Measurements from ENCODE around the gene PLEK. TPM values are rescaled to one million over a fixed set of nuclear protein-coding genes. Genes with fewer than 3 reads are reported as not detected.

The PLEK gene
- total RNA-seq, 2 donors from 2014 or later, result not detected

DNA sequence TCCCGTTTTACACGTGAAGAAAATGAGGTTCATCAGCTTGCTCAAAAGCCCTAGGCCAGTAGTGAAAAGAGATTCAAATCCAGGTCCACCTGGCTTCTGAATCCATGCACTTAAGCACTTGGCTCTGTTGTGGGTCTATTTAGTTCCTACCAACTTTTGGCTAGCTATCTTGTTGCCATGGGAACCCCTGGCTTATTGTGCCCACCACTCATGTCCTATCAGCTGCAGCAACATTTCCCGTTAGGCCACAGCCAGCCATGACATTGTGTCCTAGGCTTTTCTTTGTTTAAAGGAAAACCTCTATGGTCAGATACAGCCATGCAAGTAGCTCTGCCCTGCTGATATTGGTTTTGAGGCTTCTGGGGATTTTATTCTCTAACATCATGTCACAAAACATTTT is 49.8 kb downstream of the PLEK start:
- H3K27ac ChIP-seq (ENCODE audit: low read depth, low read length), result no peak overlapping the region
- H3K9me3 ChIP-seq (ENCODE audit: control insufficient read depth, low read length), result no peaks in the 10 kb centered on the region
- peaks cover 5% of the 10 kb centered on the region for H3K27me3 Mint-ChIP-seq (ENCODE audit: insufficient read depth)
- 38 to 49% methylated on average over 2 to 3 of the region's 3 CpGs for WGBS, 2 experiments (ENCODE audit: insufficient coverage in 1 of 2, insufficient read length in 1 of 2)
- no peaks in the 10 kb centered on the region for H3K36me3 ChIP-seq (ENCODE audit: control insufficient read depth, insufficient read depth, low read length)
- H3K27me3 ChIP-seq (ENCODE audit: control insufficient read depth, insufficient read depth, low read length, poor library complexity, severe bottlenecking), result no peaks in the 10 kb centered on the region
- peak; percentile 64 for DNase-seq
- H3K4me1 ChIP-seq (ENCODE audit: control insufficient read depth, insufficient read depth, low read length), result no peaks in the 10 kb centered on the region
- no peak overlapping the region for H3K4me3 ChIP-seq (ENCODE audit: low read length)
- no peak overlapping the region for H3K9ac ChIP-seq (ENCODE audit: extremely low read depth, low read length, poor library complexity, severe bottlenecking)
- H3K36me3 Mint-ChIP-seq (ENCODE audit: low read depth), result no peaks in the 10 kb centered on the region
- TF ChIP-seq, protein P1, sequence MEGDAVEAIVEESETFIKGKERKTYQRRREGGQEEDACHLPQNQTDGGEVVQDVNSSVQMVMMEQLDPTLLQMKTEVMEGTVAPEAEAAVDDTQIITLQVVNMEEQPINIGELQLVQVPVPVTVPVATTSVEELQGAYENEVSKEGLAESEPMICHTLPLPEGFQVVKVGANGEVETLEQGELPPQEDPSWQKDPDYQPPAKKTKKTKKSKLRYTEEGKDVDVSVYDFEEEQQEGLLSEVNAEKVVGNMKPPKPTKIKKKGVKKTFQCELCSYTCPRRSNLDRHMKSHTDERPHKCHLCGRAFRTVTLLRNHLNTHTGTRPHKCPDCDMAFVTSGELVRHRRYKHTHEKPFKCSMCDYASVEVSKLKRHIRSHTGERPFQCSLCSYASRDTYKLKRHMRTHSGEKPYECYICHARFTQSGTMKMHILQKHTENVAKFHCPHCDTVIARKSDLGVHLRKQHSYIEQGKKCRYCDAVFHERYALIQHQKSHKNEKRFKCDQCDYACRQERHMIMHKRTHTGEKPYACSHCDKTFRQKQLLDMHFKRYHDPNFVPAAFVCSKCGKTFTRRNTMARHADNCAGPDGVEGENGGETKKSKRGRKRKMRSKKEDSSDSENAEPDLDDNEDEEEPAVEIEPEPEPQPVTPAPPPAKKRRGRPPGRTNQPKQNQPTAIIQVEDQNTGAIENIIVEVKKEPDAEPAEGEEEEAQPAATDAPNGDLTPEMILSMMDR (conservative IDR thresholded peaks at IDR 0.05), result no peak
- no peaks in the 10 kb centered on the region for H3K9me3 Mint-ChIP-seq
- H3K27ac Mint-ChIP-seq, result no peak overlapping the region
- no peaks in the 10 kb centered on the region for H3K4me1 Mint-ChIP-seq
- H3K4me3 Mint-ChIP-seq, result no peak overlapping the region

DNA sequence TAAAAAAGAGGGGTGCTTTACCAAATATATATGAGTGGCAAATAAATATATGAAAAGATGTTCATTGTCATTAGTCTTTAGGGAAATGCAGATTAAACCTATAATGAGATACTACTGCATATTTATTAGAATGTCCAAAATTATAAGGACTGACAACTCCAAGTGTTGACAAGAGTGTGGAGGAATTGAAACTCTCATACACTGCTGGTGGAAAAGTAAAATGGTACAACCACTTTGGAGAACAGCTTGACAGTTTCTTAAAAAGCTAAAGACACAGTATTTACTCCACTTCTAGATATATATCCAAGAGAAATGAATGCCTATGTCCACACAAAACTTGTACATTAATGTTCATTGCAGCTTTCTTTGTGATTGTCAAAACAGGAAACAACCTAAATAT is 50.4 kb downstream of the PLEK start:
- no peaks in the 10 kb centered on the region for H3K27me3 Mint-ChIP-seq (ENCODE audit: insufficient read depth)
- H3K4me1 Mint-ChIP-seq, result no peaks in the 10 kb centered on the region
- H3K36me3 Mint-ChIP-seq (ENCODE audit: low read depth), result no peaks in the 10 kb centered on the region
- Histone ChIP-seq H3K4me3 (ENCODE audit: low read length) (no peak overlapping the region), H3K27me3 (ENCODE audit: control insufficient read depth, insufficient read depth, low read length, poor library complexity, severe bottlenecking) (no peaks in the 10 kb centered on the region), H3K27ac (ENCODE audit: low read depth, low read length) (no peak overlapping the region), H3K4me1 (ENCODE audit: control insufficient read depth, insufficient read depth, low read length) (no peaks in the 10 kb centered on the region), H3K36me3 (ENCODE audit: control insufficient read depth, insufficient read depth, low read length) (no peaks in the 10 kb centered on the region), H3K9me3 (ENCODE audit: control insufficient read depth, low read length) (no peaks in the 10 kb centered on the region), H3K9ac (ENCODE audit: extremely low read depth, low read length, poor library complexity, severe bottlenecking) (no peak overlapping the region)
- H3K27ac Mint-ChIP-seq, result no peak overlapping the region
- H3K9me3 Mint-ChIP-seq, result no peaks in the 10 kb centered on the region
- no peak for DNase-seq
- H3K4me3 Mint-ChIP-seq, result no peak overlapping the region
- TF ChIP-seq, protein P1 (conservative IDR thresholded peaks at IDR 0.05), result no peak

DNA sequence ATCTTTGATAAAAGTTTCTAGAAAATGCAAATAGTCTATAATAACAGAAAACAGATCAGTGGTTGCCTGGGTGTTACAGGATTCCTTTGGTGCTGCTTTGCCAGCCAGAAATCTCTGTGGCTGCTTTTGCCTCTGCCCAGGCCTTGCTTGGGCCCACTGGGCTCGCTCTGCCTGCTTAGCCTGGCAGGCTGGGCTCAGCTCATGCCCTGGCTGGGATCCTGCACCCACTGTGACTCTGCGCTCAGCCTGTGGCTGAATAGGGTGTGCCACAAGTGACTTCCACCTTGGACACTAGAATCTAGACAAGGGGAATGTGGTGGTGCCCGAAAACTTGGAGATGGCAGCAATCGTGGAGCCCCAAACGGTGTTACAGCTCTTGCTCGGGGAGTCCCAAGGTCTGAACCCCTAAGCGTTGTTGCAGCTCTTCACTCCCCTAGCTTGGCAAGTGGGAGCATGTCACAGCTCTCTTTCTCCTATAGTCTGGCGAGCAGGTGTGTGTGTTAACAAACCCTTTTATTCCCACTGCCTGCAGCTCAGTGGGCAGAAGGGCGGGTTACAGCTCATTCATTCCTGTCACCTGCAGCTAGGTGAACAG is 51.1 kb downstream of the PLEK start:
- Mint-ChIP-seq H3K27ac (no peak overlapping the region), H3K9me3 (no peaks in the 10 kb centered on the region), H3K27me3 (ENCODE audit: insufficient read depth) (no peaks in the 10 kb centered on the region), H3K36me3 (ENCODE audit: low read depth) (no peaks in the 10 kb centered on the region), H3K4me1 (no peaks in the 10 kb centered on the region), H3K4me3 (no peak overlapping the region)
- no peaks in the 10 kb centered on the region for H3K36me3 ChIP-seq (ENCODE audit: control insufficient read depth, insufficient read depth, low read length)
- H3K27ac ChIP-seq (ENCODE audit: low read depth, low read length), result no peak overlapping the region
- H3K9me3 ChIP-seq (ENCODE audit: control insufficient read depth, low read length), result no peaks in the 10 kb centered on the region
- no peaks in the 10 kb centered on the region for H3K4me1 ChIP-seq (ENCODE audit: control insufficient read depth, insufficient read depth, low read length)
- TF ChIP-seq, protein P1 (conservative IDR thresholded peaks at IDR 0.05), result no peak
- WGBS, 2 experiments (ENCODE audit: insufficient coverage in 1 of 2, insufficient read length in 1 of 2), result 90 to 96% methylated on average over 7 to 9 of the region's 9 CpGs
- no peak overlapping the region for H3K4me3 ChIP-seq (ENCODE audit: low read length)
- H3K9ac ChIP-seq (ENCODE audit: extremely low read depth, low read length, poor library complexity, severe bottlenecking), result no peak overlapping the region
- no peaks in the 10 kb centered on the region for H3K27me3 ChIP-seq (ENCODE audit: control insufficient read depth, insufficient read depth, low read length, poor library complexity, severe bottlenecking)
- DNase-seq, result no peak
